GM18519 (cell line): ENCODE results near the gene BAG5.

Experiments
- ATAC-seq: cut with Tn5 transposase; IDR thresholded peaks from one replicate; pipeline ENCODE4 v1.9.1; 2021; ENCODE audit warnings: mild to moderate bottlenecking, moderate library complexity; ENCODE audit not compliant: unreplicated experiment, low FRiP score

Gene BAG5

DNA sequence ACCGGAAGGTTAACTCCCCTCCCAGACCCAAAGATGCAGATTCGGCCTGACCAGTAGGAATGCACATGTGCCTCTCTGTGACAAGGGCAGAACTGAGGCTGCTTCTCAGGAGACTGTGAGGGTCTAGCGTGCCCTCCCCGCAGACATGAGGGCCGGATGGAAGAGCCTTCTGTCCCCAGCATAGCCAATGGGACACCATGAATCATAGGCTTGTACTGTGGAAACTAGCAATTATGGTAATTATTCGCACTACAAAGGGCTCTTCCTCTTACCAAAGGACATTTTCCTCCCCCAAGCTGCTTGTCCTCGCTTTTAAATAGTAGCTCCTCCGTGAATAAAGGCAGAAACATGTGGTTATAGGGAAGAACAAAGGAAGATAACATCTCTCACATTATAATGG, 6.5 kb upstream of the BAG5 start:
- ATAC-seq = no peak

DNA sequence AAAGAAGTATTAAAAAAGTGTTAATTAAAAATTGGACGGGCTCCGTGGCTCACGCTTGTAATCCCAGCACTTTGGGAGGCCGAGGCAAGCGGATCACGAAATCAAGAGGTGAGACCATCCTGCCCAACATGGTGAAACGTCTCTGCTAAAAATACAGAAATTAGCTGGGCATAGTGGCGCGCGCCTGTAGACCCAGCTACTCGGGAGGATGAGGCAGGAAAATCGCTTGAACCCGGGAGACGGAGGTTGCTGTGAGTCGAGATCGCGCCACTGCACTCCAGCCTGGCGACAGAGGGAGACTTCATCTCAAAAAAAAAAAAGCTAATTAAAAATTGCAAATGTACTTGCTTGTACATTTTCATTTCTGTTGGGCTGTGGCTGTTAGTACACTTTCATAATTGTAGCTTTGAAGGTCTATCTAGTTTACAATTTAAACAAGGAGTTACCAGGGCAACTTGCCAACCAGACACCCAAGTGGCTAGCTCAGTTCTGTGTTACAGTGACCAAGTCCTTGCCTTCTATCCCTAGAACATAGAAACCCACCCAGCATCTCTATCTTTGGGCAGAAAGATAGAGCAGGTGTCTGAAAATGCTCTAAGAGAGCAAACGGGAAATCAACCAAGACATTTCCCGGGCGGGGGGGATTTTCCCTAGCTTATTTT, 1.5 kb upstream of the BAG5 start:
- no peak for ATAC-seq

- no peak for ATAC-seq
These were observed 766 bp upstream of the BAG5 start for GRCh38 chr14:103563226-103563620.

GRCh38 chr14:103562179-103562428, 353 bp downstream of the BAG5 start:
- ATAC-seq = no peak

DNA sequence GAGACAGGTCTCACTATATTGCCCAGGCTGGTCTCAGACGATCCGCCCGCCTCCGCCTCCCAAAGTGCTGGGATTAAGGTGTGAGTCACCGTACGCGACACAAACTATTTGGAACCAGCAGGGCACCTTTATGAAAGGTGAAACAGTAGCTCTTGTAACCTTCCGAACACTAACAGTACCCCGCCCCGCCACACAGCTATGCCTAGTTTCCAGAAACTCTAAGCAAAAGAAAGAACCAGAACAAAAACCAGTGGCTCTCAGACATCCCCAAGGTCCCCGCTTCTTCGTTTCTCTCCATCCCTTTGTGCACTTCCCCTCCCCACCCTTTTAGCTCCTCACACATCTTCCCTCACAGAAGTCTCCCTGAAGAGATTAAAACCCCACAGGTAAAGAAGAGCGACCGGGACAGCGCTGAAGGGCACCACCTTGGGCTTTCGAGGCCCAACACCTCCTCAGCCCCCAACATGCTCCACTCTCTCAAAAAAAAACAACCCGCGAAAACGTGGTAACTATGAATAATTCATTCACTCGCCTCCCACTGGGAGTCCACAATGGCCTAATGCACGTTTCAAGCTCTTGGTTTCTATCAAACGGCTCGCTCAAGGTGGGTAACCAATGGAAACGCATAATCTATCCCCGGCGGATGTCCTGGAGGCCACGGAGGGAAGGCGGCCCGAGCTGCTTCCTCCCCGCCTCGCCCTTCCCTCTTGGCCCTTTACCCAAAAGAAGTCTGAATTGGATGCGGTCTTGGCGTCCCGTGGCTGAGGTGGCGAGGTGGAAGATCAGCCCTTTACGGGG, 877 bp downstream of the BAG5 start:
- ATAC-seq = no peak

DNA sequence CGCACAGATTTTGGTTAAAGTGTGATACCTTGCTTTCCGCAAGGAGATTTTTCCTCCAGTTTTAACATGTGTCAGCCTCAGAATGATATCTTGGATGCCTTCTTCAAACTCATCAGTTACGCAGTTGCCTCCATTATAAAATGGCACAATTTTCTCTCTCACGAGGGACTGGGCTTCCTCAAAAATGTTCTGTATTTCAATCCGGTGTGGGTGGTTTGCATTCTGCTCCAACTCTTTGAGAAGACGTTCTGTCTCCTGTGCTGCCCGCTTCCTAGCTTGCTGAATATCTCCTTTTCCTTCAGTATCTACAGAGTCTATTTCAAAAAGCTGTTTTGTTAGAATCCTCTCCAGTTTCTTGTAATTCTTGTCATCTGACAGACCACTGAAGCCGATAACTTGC, 1.8 kb downstream of the BAG5 start:
- ATAC-seq = no peak

DNA sequence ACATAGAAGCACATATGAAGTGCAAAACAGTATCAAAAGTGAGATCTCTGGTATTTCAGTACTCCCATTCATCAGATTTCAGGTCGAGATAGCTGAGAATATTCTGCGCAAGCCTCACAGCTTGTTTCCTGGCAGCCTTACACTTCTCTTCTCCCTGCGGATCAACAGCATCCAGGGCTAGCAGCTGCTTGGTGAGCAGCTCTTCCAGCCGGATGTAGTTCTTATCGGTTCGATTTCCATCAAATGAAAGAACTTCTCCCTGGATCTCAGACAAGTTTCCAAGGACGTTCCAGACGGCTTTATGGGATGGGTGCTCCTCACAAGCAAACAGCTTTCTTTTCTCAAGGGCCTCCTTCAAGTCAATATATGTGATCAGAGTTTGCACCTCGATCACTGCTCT, 2.7 kb downstream of the BAG5 start:
- ATAC-seq = no peak

GRCh38 chr14:103558071-103558882, 4.2 kb downstream of the BAG5 start:
- ATAC-seq = no peak

DNA sequence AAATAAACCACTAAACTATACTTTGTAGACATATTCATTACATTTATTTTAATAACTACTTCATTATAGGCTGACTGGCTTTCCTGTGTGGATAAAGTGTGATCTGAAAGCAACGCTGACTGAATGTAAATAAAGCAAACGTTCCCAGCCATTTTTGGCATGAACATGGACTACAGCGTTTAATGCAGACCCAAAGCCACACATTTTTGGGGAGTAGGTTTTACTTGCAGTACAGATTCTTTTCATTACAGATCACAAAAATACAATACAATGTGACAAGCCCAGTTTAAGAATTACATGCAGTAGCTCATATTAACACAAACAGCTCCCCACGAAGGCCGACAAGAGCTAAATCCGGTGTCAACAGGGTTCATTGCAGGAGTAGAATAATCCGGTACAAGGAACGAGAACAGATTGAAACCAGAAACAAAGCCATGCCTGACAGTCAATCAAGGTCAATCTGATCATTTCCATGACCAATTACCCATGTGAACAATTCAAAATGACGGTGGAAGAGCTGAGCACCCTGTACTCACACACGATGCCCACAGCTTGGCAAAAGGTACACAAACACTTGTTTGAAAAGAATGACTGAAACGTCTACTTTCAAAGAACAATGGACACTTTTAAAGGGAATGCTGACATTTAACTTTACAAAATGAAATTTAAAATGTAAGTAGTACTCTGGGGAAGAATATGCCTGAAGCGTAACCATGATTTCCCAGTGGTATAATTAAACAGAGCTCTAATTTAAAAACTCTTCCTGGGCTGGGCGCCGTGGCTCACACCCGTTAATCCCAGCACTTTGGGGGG, 5.3 kb downstream of the BAG5 start:
- no peak for ATAC-seq

DNA sequence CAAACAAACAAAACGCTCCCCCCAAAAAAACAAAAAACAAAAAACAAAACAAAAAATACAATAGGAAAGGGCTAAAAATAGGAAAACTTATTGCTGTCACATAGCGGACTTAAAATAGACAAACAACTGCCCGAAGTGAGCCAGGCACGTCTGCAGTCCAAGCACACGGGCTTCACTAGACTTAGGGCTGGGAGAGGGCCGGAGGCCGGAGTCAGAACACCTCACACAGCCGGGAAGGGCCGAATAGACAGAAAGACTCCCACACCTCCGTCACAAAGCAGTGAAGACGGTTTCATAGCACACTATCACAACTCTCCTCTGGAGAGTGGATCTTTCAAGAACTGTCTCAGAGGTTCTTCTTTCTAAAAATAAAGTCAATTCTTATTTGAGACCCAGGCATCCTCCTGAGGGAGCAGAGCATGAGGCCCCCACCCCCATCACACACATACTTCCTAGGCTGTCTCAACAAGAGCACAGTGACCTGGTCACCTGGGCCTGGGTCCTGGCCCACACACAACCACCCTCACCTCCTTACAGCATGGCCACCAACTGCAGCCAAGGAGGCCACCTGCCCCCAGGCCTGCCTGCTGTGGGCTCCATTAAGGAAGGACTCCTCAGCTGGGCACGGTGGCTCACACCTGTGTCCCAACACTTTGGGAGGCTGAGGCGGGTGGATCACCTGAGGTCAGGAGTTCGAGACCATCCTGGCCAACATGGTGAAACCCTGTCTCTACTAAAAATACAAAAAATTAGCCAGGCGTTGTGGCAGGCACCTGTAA, 6.7 kb downstream of the BAG5 start:
- no peak for ATAC-seq

GRCh38 chr14:103552846-103553210, 9.6 kb downstream of the BAG5 start:
- ATAC-seq = no peak

DNA sequence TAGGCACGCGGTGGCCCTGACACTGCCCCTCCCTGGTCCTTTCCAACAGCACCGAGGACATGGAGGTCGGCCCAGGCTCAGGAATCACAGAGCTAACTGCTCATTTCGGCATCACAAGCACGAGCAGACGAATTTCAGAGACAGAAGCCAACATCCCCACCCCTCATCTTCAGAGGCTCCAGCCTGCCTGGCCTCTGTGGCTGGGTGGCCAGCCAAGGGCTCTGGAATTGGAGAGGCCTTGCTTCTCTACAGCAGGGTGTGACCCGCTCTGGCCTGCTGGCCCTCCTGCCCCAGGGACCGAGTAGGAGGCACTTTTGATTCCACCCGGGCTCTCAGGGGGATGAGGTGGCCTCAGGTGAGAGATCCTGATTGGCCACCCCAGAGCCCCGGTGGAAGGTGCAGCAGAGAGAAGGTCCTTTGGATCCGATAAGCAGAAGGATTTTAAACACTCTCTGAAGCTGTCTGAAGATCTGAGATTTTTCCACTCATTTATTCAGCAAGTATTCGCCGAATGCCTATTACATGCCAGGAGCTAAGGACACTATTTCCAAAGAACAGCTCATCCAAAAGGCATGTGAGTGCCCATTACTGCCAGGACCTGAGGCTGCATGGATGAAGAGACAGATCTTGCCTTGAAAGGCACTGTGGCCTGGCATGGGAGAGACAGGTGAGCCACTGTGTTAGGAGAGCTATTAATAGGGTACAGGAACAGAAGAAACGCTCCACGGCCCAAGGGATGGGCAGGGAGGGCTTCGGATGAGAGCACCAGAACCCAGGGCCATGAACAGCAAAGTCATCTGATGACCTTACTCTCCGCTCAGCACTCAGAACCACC, 10.2 kb downstream of the BAG5 start:
- ATAC-seq = no peak

DNA sequence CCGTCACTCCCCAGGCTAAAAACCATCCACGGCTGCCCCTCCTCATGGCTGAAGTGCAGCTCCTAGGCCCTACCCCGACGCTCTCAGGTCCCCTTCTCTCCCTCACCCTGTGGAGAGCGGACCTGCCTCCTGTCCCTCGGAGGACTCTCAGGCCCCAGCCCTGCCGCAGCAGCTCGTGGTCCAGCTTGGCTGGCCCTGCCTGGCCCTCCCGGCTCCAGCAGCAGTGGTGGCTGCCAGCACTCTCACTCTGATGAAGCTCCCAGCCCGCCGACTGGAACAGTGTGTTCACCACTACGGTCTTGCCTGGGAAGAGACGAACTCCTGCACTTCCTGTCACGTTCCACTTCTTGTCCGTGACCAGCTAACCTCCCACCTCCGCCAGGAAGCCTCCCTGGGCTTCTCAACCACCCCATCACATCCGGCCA, 11.1 kb downstream of the BAG5 start:
- no peak for ATAC-seq

GRCh38 chr14:103550451-103551337, 11.8 kb downstream of the BAG5 start:
- no peak for ATAC-seq

DNA sequence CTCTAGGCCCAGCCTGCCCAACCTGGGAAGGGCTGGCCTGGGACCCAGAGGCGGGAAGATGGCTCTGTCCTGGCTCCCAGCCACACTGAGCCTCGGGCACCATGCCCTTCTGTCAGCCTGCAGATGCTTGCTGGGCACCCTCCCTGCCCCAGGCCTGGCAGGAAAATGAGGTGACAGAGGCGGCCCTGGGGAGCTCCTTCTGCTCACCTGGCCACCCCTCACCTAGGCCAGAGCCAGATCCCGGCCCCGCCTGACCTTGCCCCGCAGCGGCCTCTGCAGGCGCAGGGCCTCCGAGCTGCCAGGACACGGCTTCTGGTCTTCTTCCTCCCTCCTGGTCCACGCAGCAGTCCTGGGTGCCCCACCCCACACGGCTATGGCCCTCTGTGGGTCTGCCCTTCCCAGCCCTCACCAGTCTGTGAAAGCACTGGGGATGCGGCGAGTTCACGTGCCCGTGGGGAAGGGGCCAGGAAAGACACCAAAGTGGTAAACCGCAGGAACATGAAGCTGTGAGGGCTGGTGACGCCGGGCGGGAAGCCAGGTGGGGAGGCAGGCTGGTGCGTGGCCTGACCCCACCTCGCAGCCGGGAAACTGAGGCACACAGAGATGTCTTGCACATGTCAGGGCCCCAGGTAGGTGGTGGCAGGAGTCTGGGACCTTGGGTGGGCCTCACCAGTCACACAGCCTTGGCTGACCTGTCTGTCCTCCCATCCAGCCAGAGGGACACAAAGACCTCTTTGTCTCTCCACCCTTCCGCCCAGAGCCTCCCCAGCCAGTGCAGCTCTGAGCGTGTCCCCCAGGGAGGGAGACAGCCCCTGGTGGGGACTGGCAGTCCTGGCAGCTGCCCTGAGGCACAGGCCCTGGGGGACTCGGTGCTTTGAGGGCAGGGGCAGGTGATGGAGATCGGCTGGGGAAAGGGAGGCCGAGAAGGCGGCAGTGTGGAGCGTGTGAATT, 12.8 kb downstream of the BAG5 start:
- no peak for ATAC-seq

GRCh38 chr14:103548463-103549351, 13.8 kb downstream of the BAG5 start:
- no peak for ATAC-seq
